ENCODE results near the gene NHLRC4.

DNA sequence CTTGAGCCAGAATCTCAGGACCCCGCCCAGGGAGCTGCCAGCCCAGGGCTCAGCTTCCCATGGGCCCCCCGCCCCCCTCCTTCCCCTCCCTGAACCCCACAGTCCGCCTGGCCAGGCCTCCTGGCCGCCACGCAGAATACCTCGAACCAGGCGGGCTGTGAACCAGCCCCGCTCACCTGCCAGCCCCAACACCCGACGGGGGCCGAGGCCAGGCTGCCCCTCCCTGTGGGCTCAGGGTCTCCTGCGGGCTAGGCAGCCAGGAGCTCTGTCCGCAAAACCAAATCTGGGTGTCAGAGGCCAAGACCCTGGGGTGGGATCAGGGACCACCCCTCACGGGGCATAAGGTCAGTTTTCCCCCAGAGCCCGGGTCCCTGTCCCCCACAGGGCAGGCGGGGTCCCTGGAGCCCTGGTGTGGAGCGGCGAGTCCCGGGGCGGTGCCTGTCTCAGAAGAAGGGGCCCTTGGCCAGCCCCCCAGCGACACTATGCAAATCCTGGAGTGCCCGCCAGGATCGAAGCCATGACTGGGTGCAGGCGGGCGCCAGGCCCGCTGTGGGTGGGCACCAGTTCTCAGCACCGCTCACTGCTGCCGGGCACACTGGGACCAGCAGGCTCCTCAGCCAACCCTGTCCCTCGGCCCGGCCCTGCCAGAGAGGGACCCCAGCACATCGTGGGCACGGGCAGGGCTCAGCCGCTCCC is 13.1 kb upstream of the NHLRC4 start:
- TF ChIP-seq EZH2 (IDR thresholded peaks at IDR 0.05; ENCODE audit: borderline replicate concordance, insufficient read depth, low read depth, low read length, poor library complexity, severe bottlenecking) = no peak
- TF ChIP-seq, protein P1, sequence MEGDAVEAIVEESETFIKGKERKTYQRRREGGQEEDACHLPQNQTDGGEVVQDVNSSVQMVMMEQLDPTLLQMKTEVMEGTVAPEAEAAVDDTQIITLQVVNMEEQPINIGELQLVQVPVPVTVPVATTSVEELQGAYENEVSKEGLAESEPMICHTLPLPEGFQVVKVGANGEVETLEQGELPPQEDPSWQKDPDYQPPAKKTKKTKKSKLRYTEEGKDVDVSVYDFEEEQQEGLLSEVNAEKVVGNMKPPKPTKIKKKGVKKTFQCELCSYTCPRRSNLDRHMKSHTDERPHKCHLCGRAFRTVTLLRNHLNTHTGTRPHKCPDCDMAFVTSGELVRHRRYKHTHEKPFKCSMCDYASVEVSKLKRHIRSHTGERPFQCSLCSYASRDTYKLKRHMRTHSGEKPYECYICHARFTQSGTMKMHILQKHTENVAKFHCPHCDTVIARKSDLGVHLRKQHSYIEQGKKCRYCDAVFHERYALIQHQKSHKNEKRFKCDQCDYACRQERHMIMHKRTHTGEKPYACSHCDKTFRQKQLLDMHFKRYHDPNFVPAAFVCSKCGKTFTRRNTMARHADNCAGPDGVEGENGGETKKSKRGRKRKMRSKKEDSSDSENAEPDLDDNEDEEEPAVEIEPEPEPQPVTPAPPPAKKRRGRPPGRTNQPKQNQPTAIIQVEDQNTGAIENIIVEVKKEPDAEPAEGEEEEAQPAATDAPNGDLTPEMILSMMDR (IDR thresholded peaks at IDR 0.05) = no peak
